ENCODE results near the gene TDG.

DNA sequence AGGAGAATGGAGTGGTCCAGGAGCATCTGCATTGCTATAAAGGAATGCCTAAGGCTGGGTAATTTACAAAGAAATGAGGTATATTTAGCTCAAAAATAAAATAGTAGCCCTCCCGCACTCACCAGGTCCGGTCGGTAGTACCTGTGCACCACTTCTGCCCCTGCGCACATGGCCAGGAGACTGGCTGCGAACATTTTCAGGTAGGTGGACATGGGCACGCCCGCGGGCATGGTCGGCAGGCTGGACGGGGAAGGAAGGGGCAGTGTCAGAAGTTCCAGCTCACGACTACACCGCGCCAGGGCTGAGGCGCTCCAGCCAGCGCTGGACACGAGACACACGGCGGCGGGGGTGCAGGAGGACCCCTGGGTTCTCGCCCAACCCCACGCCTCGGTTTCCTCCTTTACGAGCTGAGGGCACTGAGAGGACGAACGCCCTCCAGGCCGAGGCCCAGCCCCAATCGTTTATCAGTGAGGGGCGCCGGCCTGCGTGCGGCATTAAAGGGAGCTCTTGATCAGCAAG, 9.1 kb upstream of the TDG start:
- TF ChIP-seq, protein P1, sequence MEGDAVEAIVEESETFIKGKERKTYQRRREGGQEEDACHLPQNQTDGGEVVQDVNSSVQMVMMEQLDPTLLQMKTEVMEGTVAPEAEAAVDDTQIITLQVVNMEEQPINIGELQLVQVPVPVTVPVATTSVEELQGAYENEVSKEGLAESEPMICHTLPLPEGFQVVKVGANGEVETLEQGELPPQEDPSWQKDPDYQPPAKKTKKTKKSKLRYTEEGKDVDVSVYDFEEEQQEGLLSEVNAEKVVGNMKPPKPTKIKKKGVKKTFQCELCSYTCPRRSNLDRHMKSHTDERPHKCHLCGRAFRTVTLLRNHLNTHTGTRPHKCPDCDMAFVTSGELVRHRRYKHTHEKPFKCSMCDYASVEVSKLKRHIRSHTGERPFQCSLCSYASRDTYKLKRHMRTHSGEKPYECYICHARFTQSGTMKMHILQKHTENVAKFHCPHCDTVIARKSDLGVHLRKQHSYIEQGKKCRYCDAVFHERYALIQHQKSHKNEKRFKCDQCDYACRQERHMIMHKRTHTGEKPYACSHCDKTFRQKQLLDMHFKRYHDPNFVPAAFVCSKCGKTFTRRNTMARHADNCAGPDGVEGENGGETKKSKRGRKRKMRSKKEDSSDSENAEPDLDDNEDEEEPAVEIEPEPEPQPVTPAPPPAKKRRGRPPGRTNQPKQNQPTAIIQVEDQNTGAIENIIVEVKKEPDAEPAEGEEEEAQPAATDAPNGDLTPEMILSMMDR (conservative IDR thresholded peaks at IDR 0.05; ENCODE audit: low read length) = no peak
- no peak for TF ChIP-seq EZH2phosphoT487 (IDR thresholded peaks at IDR 0.05; ENCODE audit: borderline replicate concordance, low read depth, low read length)

All from OCI-LY7 (cell line).